HL-60 (cell line): Measurements from ENCODE around the gene IFITM1.
"Not testable (repeated sequence)": the region's sequence is repeated elsewhere in the genome, so short reads cannot be mapped to it uniquely, and the experiment has no call there.

ENCODE experiments used
- DNase-seq, 2 experiments: peaks; one replicate each; pipeline ENCODE4 v3.0.0-alpha.2; 2010 to 2020; ENCODE audit warnings: low read depth in 1 of 2, low spot score in 1 of 2
- H3K27ac ChIP-seq: fragments of 250-450 bp; sonication (Bioruptor Pico); replicated peaks from 2 replicates; pipeline ENCODE4 v1.5.1; 2020; ENCODE audit warnings: mild to moderate bottlenecking, moderate library complexity
- H3K27me3 ChIP-seq: fragments of 250-450 bp; sonication (Bioruptor Pico); 2 replicates; pipeline ENCODE4 v1.5.1; 2021; ENCODE audit warnings: mild to moderate bottlenecking, moderate library complexity; ENCODE audit not compliant: insufficient read depth, poor library complexity, severe bottlenecking
- H3K4me3 ChIP-seq: replicated peaks from 2 replicates; pipeline ENCODE4 v1.5.1; 2011; ENCODE audit warnings: mild to moderate bottlenecking, control low read depth, low read length; ENCODE audit not compliant: insufficient read depth
- CTCF ChIP-seq: IDR thresholded peaks from one replicate; pipeline ENCODE4 v1.5.1; 2011; ENCODE audit warnings: low read length, control low read depth, inconsistent platforms; ENCODE audit not compliant: insufficient read depth
- GABPA ChIP-seq: IDR thresholded peaks from 2 replicates; pipeline ENCODE4 v1.6.1; 2012; ENCODE audit warnings: low read depth
- POLR2AphosphoS5 ChIP-seq: IDR thresholded peaks from 2 replicates; pipeline ENCODE4 v1.6.1; 2012; ENCODE audit warnings: low read depth
- SPI1 ChIP-seq: IDR thresholded peaks from 2 replicates; pipeline ENCODE4 v1.6.1; 2012; ENCODE audit warnings: low read depth, mild to moderate bottlenecking, borderline replicate concordance
- TF ChIP-seq, protein P1 (sequence below): IDR thresholded peaks from 2 replicates; pipeline ENCODE4 v1.6.1; 2012; ENCODE audit warnings: low read depth; ENCODE audit not compliant: insufficient replicate concordance

The IFITM1 gene

GRCh38 chr11:312092-312816 is 1.6 kb upstream of the IFITM1 start:
- no peak for TF ChIP-seq SPI1
- TF ChIP-seq CTCF = no peak
- no peak for TF ChIP-seq GABPA
- TF ChIP-seq, protein P1, sequence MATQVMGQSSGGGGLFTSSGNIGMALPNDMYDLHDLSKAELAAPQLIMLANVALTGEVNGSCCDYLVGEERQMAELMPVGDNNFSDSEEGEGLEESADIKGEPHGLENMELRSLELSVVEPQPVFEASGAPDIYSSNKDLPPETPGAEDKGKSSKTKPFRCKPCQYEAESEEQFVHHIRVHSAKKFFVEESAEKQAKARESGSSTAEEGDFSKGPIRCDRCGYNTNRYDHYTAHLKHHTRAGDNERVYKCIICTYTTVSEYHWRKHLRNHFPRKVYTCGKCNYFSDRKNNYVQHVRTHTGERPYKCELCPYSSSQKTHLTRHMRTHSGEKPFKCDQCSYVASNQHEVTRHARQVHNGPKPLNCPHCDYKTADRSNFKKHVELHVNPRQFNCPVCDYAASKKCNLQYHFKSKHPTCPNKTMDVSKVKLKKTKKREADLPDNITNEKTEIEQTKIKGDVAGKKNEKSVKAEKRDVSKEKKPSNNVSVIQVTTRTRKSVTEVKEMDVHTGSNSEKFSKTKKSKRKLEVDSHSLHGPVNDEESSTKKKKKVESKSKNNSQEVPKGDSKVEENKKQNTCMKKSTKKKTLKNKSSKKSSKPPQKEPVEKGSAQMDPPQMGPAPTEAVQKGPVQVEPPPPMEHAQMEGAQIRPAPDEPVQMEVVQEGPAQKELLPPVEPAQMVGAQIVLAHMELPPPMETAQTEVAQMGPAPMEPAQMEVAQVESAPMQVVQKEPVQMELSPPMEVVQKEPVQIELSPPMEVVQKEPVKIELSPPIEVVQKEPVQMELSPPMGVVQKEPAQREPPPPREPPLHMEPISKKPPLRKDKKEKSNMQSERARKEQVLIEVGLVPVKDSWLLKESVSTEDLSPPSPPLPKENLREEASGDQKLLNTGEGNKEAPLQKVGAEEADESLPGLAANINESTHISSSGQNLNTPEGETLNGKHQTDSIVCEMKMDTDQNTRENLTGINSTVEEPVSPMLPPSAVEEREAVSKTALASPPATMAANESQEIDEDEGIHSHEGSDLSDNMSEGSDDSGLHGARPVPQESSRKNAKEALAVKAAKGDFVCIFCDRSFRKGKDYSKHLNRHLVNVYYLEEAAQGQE = no peak
- TF ChIP-seq POLR2AphosphoS5 = no peak
- DNase-seq = no peak
- no peak overlapping the region for H3K27ac ChIP-seq
- H3K27me3 ChIP-seq = peaks cover 6% of the 10 kb centered on the region
- no peak overlapping the region for H3K4me3 ChIP-seq

GRCh38 chr11:313304-313786 is 495 bp upstream of the IFITM1 start:
- Histone ChIP-seq H3K4me3 (no peak overlapping the region), H3K27ac (0 out of 2 replicates have a peak overlapping the region, but pooled peaks have one; percentile 7), H3K27me3 (peaks cover 12% of the 10 kb centered on the region)
- TF ChIP-seq CTCF = no peak
- no peak for TF ChIP-seq POLR2AphosphoS5
- TF ChIP-seq SPI1 = no peak
- TF ChIP-seq, protein P1 = no peak
- no peak for TF ChIP-seq GABPA
- no peak for DNase-seq

DNA sequence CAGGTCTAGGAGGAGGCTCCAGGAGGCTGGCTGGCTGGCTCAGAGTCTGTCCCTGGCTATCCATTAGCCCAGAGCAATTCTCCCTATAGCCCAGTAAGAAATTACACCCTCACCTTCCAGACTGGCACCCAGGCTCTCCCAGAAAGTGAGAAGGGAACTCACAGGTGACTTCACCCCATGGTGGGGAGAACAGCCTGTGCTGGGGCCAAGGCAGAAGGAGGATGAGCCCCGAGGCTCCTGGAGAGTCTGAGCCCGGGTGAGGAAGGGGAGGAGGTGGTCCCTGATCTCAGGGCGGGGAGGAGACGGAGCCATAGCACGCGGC is 675 bp downstream of the IFITM1 start:
- H3K4me3 ChIP-seq, H3K27ac ChIP-seq: not testable (repeated sequence)

GRCh38 chr11:315051-315481 is 1.2 kb downstream of the IFITM1 start:
- Histone ChIP-seq H3K27me3 (peaks cover 12% of the 10 kb centered on the region), H3K27ac (no peak overlapping the region), H3K4me3 (no peak overlapping the region)
- TF ChIP-seq CTCF = no peak
- TF ChIP-seq GABPA = no peak
- TF ChIP-seq POLR2AphosphoS5 = no peak
- no peak for TF ChIP-seq SPI1
- TF ChIP-seq, protein P1 = no peak
- no peak for DNase-seq

More for the DNA sequence above, 675 bp downstream of the IFITM1 start:
- peaks cover 12% of the 10 kb centered on the region for H3K27me3 ChIP-seq
- not testable (repeated sequence) for DNase-seq
